ENCODE measurements around the gene ALOX15B.
"Not testable (repeated sequence)": the region's sequence is repeated elsewhere in the genome, so short reads cannot be mapped to it uniquely, and the experiment has no call there.

The ALOX15B gene

GRCh38 chr17:8041249-8041928 lies 2.5 kb downstream of the ALOX15B start:
- DNase-seq (ENCODE audit: low read depth in 2 of 2): no peak

- DNase-seq (ENCODE audit: low read depth in 2 of 2): no peak
Measured at GRCh38 chr17:8041979-8042378, 3.1 kb downstream of the ALOX15B start.

- no peak for DNase-seq (ENCODE audit: low read depth in 2 of 2)
Measured at GRCh38 chr17:8044819-8045810, 6.3 kb downstream of the ALOX15B start.

GRCh38 chr17:8046306-8046928 lies 7.6 kb downstream of the ALOX15B start:
- DNase-seq (ENCODE audit: low read depth in 2 of 2): no peak

GRCh38 chr17:8046929-8047768 lies 8.3 kb downstream of the ALOX15B start:
- DNase-seq (ENCODE audit: low read depth in 2 of 2): no peak

GRCh38 chr17:8047769-8048110 lies 8.9 kb downstream of the ALOX15B start:
- no peak for DNase-seq (ENCODE audit: low read depth in 2 of 2)

GRCh38 chr17:8048236-8048635 lies 9.4 kb downstream of the ALOX15B start:
- no peak for DNase-seq (ENCODE audit: low read depth in 2 of 2)

GRCh38 chr17:8048736-8049135 lies 9.9 kb downstream of the ALOX15B start:
- DNase-seq (ENCODE audit: low read depth in 2 of 2): no peak

GRCh38 chr17:8051831-8052230 lies 13.0 kb downstream of the ALOX15B start:
- DNase-seq (ENCODE audit: low read depth in 2 of 2): no peak

- DNase-seq (ENCODE audit: low read depth in 2 of 2): no peak
Measured at GRCh38 chr17:8052256-8053252, 13.7 kb downstream of the ALOX15B start.

- DNase-seq (ENCODE audit: low read depth in 2 of 2): no peak
Measured at GRCh38 chr17:8053600-8053999, 14.7 kb downstream of the ALOX15B start.

- no peak for DNase-seq (ENCODE audit: low read depth in 2 of 2)
Measured at GRCh38 chr17:8055851-8056231, 17.0 kb downstream of the ALOX15B start.

GRCh38 chr17:8056232-8056975 lies 17.5 kb downstream of the ALOX15B start:
- peak; percentile 31 to 37 for DNase-seq (ENCODE audit: low read depth in 2 of 2)

- no peak for DNase-seq (ENCODE audit: low read depth in 2 of 2)
Measured at GRCh38 chr17:8056976-8057625, 18.2 kb downstream of the ALOX15B start.

GRCh38 chr17:8057691-8058114 lies 18.8 kb downstream of the ALOX15B start:
- peak in 1 of 2 donors; percentile 10 for DNase-seq (ENCODE audit: low read depth in 2 of 2)

- no peak for DNase-seq (ENCODE audit: low read depth in 2 of 2)
Measured at GRCh38 chr17:8059131-8059530, 20.3 kb downstream of the ALOX15B start.

- peak in 1 of 2 donors; percentile 27 for DNase-seq (ENCODE audit: low read depth in 2 of 2)
Measured at GRCh38 chr17:8060274-8060673, 21.4 kb downstream of the ALOX15B start.

- not testable (repeated sequence) for DNase-seq (ENCODE audit: low read depth in 2 of 2)
Measured at GRCh38 chr17:8061851-8062250, 23.0 kb downstream of the ALOX15B start.

- DNase-seq (ENCODE audit: low read depth in 2 of 2): no peak
Measured at GRCh38 chr17:8062435-8062806, 23.6 kb downstream of the ALOX15B start.

Measured in stimulated activated CD8-positive, alpha-beta memory T cell treated with anti-CD3 and anti-CD28 coated beads, Interleukin-15, amount 100 ng/mL, for 48 hours (primary cell).